Neural progenitor cell (in vitro differentiated cells): Measurements from ENCODE around the gene KIAA0930. TPM values are rescaled to one million over a fixed set of nuclear protein-coding genes. Genes with fewer than 3 reads are reported as not detected.

Source experiments
- DNase-seq: peaks from one replicate; pipeline ENCODE4 v3.0.0-alpha.2; 2016; ENCODE audit warnings: low spot score
- H2AFZ ChIP-seq: fragments of 200-600 bp; sonication (generic); replicated peaks from 2 replicates; pipeline ENCODE4 v1.6.1; 2016; ENCODE audit warnings: antibody characterized with exemption
- H3F3A ChIP-seq: fragments of 200-600 bp; sonication (generic); 2 replicates; pipeline ENCODE4 v1.6.1; 2016; ENCODE audit warnings: antibody characterized with exemption, low read depth
- H3K27ac ChIP-seq: fragments of 200-600 bp; sonication (generic); 2 replicates; pipeline ENCODE4 v1.5.1; 2016; ENCODE audit warnings: mild to moderate bottlenecking
- H3K27me3 ChIP-seq: fragments of 200-600 bp; sonication (generic); 2 replicates; pipeline ENCODE4 v1.6.1; 2016; ENCODE audit warnings: mild to moderate bottlenecking, moderate library complexity
- H3K36me3 ChIP-seq: fragments of 200-600 bp; sonication (generic); 2 replicates; pipeline ENCODE4 v1.5.1; 2016
- H3K4me1 ChIP-seq: fragments of 200-600 bp; sonication (generic); 2 replicates; pipeline ENCODE4 v1.6.1; 2016; ENCODE audit warnings: mixed run types
- H3K4me2 ChIP-seq: fragments of 200-600 bp; sonication (generic); 2 replicates; pipeline ENCODE4 v1.6.1; 2016
- H3K4me3 ChIP-seq: fragments of 200-600 bp; sonication (generic); 2 replicates; pipeline ENCODE4 v1.5.1; 2016
- H3K79me2 ChIP-seq: fragments of 200-600 bp; sonication (generic); 2 replicates; pipeline ENCODE4 v1.6.1; 2016; ENCODE audit warnings: low read depth
- H3K9ac ChIP-seq: fragments of 200-600 bp; sonication (generic); 2 replicates; pipeline ENCODE4 v1.6.1; 2016
- H3K9me3 ChIP-seq: fragments of 200-600 bp; sonication (generic); 2 replicates; pipeline ENCODE4 v1.5.1; 2016; ENCODE audit warnings: low read depth
- H4K20me1 ChIP-seq: fragments of 200-600 bp; sonication (generic); 2 replicates; pipeline ENCODE4 v1.6.1; 2016; ENCODE audit warnings: low read depth
- H3K27ac Mint-ChIP-seq: 3 replicates; pipeline ENCODE4 v1.8.0; 2021; ENCODE audit warnings: mixed read lengths
- H3K27me3 Mint-ChIP-seq: 2 replicates; pipeline ENCODE4 v1.8.0; 2022; ENCODE audit warnings: low read depth, mild to moderate bottlenecking, inconsistent platforms, moderate library complexity, mixed read lengths; ENCODE audit not compliant: insufficient read depth
- H3K36me3 Mint-ChIP-seq: 3 replicates; pipeline ENCODE4 v1.8.0; 2021; ENCODE audit warnings: mixed read lengths
- H3K4me1 Mint-ChIP-seq: 3 replicates; pipeline ENCODE4 v1.8.0; 2021; ENCODE audit warnings: mixed read lengths
- H3K4me3 Mint-ChIP-seq: 3 replicates; pipeline ENCODE4 v1.8.0; 2021; ENCODE audit warnings: mild to moderate bottlenecking, moderate library complexity, mixed read lengths
- H3K9me3 Mint-ChIP-seq: 3 replicates; pipeline ENCODE4 v1.8.0; 2020; ENCODE audit warnings: mixed read lengths
- EZH2 ChIP-seq: fragments of 200-600 bp; sonication (generic); IDR thresholded peaks from 2 replicates; pipeline ENCODE4 v1.6.1; 2017; ENCODE audit warnings: antibody characterized with exemption, mild to moderate bottlenecking, moderate library complexity
- EZH2phosphoT487 ChIP-seq: fragments of 200-600 bp; sonication (generic); IDR thresholded peaks from 2 replicates; pipeline ENCODE4 v1.6.1; 2017; ENCODE audit warnings: antibody characterized with exemption
- total RNA-seq: library from RNA; depleted of rRNA; stranded (reverse); fragments of >200 nt; gene quantifications from 2 replicates; pipeline ENCODE4 v1.2.3, GENCODE V29; 2015; ENCODE audit warnings: low replicate concordance
- TF ChIP-seq, protein P1 (sequence below): fragments of 200-600 bp; sonication (generic); IDR thresholded peaks from 2 replicates; pipeline ENCODE4 v1.5.1; 2017; ENCODE audit warnings: antibody characterized with exemption, mild to moderate bottlenecking

KIAA0930 gene
- total RNA-seq, 1 donor from 2014 or later = 15.0 TPM

- Mint-ChIP-seq H3K27ac (no peak overlapping the region), H3K4me3 (no peak overlapping the region), H3K9me3 (peaks cover 5% of the 10 kb centered on the region), H3K27me3 (no peaks in the 10 kb centered on the region), H3K36me3 (peaks cover 2% of the 10 kb centered on the region), H3K4me1 (peaks cover 9% of the 10 kb centered on the region)
- H3K4me2 ChIP-seq = no peak overlapping the region
- no peaks in the 10 kb centered on the region for H3F3A ChIP-seq
- H4K20me1 ChIP-seq = no peaks in the 10 kb centered on the region
- no peaks in the 10 kb centered on the region for H3K36me3 ChIP-seq
- H3K27me3 ChIP-seq = no peaks in the 10 kb centered on the region
- no peak for DNase-seq
- H3K4me1 ChIP-seq = no peaks in the 10 kb centered on the region
- H3K9me3 ChIP-seq = no peaks in the 10 kb centered on the region
- no peak overlapping the region for H3K9ac ChIP-seq
- no peak overlapping the region for H3K27ac ChIP-seq
- H3K4me3 ChIP-seq = no peak overlapping the region
- H3K79me2 ChIP-seq = no peaks in the 10 kb centered on the region
- TF ChIP-seq EZH2phosphoT487 (no peak), EZH2 (no peak)
- H2AFZ ChIP-seq = no peak overlapping the region
Measured at GRCh38 chr22:45254789-45255278, 14.1 kb upstream of the KIAA0930 start.

DNA sequence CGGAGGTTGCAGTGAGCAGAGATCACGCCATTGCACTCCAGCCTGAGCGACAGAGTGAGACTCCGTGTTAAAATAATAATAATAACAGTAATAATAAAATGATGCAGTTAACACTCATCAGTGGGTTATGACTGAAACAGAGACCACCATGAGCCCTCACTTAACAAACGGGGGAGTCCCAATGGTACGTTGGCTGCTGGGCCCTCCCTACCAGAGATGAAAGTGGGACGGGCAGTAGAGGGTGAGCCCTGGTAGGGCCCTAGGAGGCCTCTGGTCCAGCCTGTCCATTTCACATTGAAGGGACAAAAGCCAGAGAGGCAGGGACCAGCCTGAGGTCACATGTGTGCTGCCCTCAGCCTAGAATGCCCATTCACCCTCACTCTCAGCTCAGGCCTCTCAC lies 13.7 kb upstream of the KIAA0930 start:
- no peak overlapping the region for H3K4me3 Mint-ChIP-seq
- Histone ChIP-seq H3K27ac (no peak overlapping the region), H3K4me2 (no peak overlapping the region), H3F3A (no peaks in the 10 kb centered on the region), H3K4me1 (no peaks in the 10 kb centered on the region), H2AFZ (no peak overlapping the region), H4K20me1 (no peaks in the 10 kb centered on the region), H3K79me2 (no peaks in the 10 kb centered on the region), H3K4me3 (no peak overlapping the region), H3K9me3 (no peaks in the 10 kb centered on the region), H3K36me3 (no peaks in the 10 kb centered on the region), H3K27me3 (no peaks in the 10 kb centered on the region), H3K9ac (no peak overlapping the region)
- DNase-seq = no peak
- peaks cover 2% of the 10 kb centered on the region for H3K36me3 Mint-ChIP-seq
- peaks cover 5% of the 10 kb centered on the region for H3K9me3 Mint-ChIP-seq
- H3K27ac Mint-ChIP-seq = no peak overlapping the region
- no peaks in the 10 kb centered on the region for H3K27me3 Mint-ChIP-seq
- peaks cover 9% of the 10 kb centered on the region for H3K4me1 Mint-ChIP-seq
- TF ChIP-seq EZH2 = no peak
- TF ChIP-seq EZH2phosphoT487 = no peak
- TF ChIP-seq, protein P1, sequence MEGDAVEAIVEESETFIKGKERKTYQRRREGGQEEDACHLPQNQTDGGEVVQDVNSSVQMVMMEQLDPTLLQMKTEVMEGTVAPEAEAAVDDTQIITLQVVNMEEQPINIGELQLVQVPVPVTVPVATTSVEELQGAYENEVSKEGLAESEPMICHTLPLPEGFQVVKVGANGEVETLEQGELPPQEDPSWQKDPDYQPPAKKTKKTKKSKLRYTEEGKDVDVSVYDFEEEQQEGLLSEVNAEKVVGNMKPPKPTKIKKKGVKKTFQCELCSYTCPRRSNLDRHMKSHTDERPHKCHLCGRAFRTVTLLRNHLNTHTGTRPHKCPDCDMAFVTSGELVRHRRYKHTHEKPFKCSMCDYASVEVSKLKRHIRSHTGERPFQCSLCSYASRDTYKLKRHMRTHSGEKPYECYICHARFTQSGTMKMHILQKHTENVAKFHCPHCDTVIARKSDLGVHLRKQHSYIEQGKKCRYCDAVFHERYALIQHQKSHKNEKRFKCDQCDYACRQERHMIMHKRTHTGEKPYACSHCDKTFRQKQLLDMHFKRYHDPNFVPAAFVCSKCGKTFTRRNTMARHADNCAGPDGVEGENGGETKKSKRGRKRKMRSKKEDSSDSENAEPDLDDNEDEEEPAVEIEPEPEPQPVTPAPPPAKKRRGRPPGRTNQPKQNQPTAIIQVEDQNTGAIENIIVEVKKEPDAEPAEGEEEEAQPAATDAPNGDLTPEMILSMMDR = no peak

- H3K4me1 Mint-ChIP-seq = peaks cover 9% of the 10 kb centered on the region
- no peak overlapping the region for H2AFZ ChIP-seq
Measured at GRCh38 chr22:45253039-45253641, 12.4 kb upstream of the KIAA0930 start.

DNA sequence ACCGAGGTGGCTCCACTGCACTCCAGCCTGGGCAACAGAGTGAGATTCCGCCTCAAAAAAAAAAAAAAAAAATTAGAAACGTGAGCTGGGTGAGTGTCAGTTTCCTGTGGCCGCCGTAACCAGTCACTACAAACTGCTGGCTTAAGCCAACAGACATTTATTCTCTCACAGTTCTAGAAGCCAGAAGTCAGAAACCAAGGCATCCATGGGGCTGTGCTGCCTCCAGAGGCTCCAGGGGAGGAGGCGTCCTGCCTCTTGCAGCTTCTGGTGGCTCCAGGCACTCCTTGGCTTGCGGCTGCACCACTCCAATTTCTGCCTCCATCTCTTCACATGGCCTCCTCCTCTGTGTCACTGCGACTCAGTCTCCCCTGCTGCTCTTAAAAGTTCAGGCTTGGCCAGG lies 11.1 kb upstream of the KIAA0930 start:
- Mint-ChIP-seq H3K4me1 (peaks cover 10% of the 10 kb centered on the region), H3K27me3 (no peaks in the 10 kb centered on the region), H3K36me3 (no peaks in the 10 kb centered on the region), H3K4me3 (no peak overlapping the region), H3K27ac (no peak overlapping the region), H3K9me3 (no peaks in the 10 kb centered on the region)
- Histone ChIP-seq H3K4me3 (no peak overlapping the region), H2AFZ (no peak overlapping the region), H3K79me2 (no peaks in the 10 kb centered on the region), H3K4me2 (no peak overlapping the region), H3K36me3 (no peaks in the 10 kb centered on the region), H3F3A (no peaks in the 10 kb centered on the region), H3K27me3 (no peaks in the 10 kb centered on the region), H3K9ac (no peak overlapping the region), H4K20me1 (no peaks in the 10 kb centered on the region), H3K9me3 (no peaks in the 10 kb centered on the region), H3K4me1 (no peaks in the 10 kb centered on the region), H3K27ac (no peak overlapping the region)
- no peak for TF ChIP-seq EZH2
- TF ChIP-seq, protein P1 = no peak
- TF ChIP-seq EZH2phosphoT487 = no peak
- no peak for DNase-seq

More at GRCh38 chr22:45253039-45253641, 12.4 kb upstream of the KIAA0930 start:
- Histone ChIP-seq H3K27ac (no peak overlapping the region), H3K4me2 (no peak overlapping the region), H3K9ac (no peak overlapping the region), H3K36me3 (no peaks in the 10 kb centered on the region), H3F3A (no peaks in the 10 kb centered on the region), H3K4me1 (no peaks in the 10 kb centered on the region), H3K27me3 (no peaks in the 10 kb centered on the region), H3K9me3 (no peaks in the 10 kb centered on the region), H3K79me2 (no peaks in the 10 kb centered on the region), H4K20me1 (no peaks in the 10 kb centered on the region), H3K4me3 (no peak overlapping the region)
- peaks cover 5% of the 10 kb centered on the region for H3K9me3 Mint-ChIP-seq
- no peak for DNase-seq
- H3K27ac Mint-ChIP-seq = no peak overlapping the region
- TF ChIP-seq EZH2phosphoT487 (no peak), EZH2 (no peak)
- TF ChIP-seq, protein P1 = no peak
- H3K4me3 Mint-ChIP-seq = no peak overlapping the region
- peaks cover 2% of the 10 kb centered on the region for H3K36me3 Mint-ChIP-seq
- H3K27me3 Mint-ChIP-seq = no peaks in the 10 kb centered on the region
